ENCODE data around the gene NGEF.

DNA sequence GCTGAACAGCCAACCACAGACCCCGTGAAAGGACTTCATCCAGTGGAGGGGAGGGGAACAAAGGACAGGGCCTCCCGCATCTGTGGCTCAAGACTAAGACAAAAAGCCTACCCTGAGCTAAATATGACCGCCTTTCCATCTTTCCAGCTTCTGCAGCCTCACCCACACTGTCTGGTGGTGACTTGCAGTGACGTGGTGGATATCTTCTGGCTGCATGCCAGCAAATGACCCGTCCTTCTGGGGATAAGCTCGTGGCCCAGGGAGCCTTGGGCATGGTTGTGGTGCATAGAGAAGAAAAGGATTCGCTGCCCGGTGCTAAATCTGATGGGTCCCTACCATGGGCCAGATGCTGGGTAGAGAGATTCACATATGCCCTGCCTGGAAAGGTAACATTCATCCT is 8.7 kb upstream of the NGEF start:
- TF ChIP-seq, protein P1, sequence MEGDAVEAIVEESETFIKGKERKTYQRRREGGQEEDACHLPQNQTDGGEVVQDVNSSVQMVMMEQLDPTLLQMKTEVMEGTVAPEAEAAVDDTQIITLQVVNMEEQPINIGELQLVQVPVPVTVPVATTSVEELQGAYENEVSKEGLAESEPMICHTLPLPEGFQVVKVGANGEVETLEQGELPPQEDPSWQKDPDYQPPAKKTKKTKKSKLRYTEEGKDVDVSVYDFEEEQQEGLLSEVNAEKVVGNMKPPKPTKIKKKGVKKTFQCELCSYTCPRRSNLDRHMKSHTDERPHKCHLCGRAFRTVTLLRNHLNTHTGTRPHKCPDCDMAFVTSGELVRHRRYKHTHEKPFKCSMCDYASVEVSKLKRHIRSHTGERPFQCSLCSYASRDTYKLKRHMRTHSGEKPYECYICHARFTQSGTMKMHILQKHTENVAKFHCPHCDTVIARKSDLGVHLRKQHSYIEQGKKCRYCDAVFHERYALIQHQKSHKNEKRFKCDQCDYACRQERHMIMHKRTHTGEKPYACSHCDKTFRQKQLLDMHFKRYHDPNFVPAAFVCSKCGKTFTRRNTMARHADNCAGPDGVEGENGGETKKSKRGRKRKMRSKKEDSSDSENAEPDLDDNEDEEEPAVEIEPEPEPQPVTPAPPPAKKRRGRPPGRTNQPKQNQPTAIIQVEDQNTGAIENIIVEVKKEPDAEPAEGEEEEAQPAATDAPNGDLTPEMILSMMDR (IDR thresholded peaks at IDR 0.05) = no peak
- no peak for TF ChIP-seq POLR2A (IDR thresholded peaks at IDR 0.05)

Measured in adrenal gland (tissue), 5 donors.